DND-41 (cell line): Measurements from ENCODE around the gene AGPAT4.

Experiments used
- EZH2 ChIP-seq: IDR thresholded peaks from 3 replicates; pipeline ENCODE4 v1.6.1; 2012; ENCODE audit warnings: borderline replicate concordance, low read depth, mild to moderate bottlenecking, moderate library complexity, low read length, inconsistent platforms; ENCODE audit not compliant: severe bottlenecking
- TF ChIP-seq, protein P1 (sequence below): IDR thresholded peaks from 2 replicates; pipeline ENCODE4 v1.5.1; 2012; ENCODE audit warnings: borderline replicate concordance, low read length, moderate library complexity, mild to moderate bottlenecking; ENCODE audit not compliant: poor library complexity, severe bottlenecking; ENCODE audit errors: extremely low read depth

DNA sequence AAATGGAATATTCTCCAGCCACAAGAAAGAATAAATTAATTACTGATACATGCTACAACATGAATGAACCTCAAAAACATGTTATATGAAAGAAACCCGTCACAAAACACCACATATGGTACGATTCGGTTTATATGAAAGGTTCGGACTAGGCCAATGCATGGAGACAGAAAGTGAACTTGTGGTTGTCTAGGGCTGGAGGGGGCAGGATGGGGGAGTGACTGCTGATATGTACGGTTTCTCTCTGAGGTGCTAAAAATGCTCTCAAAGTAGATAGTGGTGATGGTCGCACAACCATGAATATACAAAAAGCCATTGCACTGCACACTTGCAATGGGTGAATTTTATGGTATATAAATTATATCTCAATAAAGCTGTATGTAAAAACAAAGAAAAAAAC, 18.3 kb downstream of the AGPAT4 start:
- TF ChIP-seq, protein P1, sequence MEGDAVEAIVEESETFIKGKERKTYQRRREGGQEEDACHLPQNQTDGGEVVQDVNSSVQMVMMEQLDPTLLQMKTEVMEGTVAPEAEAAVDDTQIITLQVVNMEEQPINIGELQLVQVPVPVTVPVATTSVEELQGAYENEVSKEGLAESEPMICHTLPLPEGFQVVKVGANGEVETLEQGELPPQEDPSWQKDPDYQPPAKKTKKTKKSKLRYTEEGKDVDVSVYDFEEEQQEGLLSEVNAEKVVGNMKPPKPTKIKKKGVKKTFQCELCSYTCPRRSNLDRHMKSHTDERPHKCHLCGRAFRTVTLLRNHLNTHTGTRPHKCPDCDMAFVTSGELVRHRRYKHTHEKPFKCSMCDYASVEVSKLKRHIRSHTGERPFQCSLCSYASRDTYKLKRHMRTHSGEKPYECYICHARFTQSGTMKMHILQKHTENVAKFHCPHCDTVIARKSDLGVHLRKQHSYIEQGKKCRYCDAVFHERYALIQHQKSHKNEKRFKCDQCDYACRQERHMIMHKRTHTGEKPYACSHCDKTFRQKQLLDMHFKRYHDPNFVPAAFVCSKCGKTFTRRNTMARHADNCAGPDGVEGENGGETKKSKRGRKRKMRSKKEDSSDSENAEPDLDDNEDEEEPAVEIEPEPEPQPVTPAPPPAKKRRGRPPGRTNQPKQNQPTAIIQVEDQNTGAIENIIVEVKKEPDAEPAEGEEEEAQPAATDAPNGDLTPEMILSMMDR = no peak
- TF ChIP-seq EZH2 = no peak
